DND-41 (cell line): Measurements from ENCODE around the gene PLK5.

Experiments
- ATAC-seq: fragments of 200-7000 bp; cut with Tn5 transposase; 3 replicates; pipeline ENCODE4 v1.9.1; 2021; ENCODE audit warnings: low read depth; ENCODE audit not compliant: insufficient read depth
- DNase-seq: peaks from one replicate; pipeline ENCODE4 v3.0.0-alpha.2; 2020
- H2AFZ ChIP-seq: 2 replicates; pipeline ENCODE4 v1.6.0; 2012; ENCODE audit warnings: low read depth, low read length
- H3K27ac ChIP-seq: 2 replicates; pipeline ENCODE4 v1.5.1; 2012; ENCODE audit warnings: low read length, inconsistent platforms
- H3K27me3 ChIP-seq: fragments of 200-600 bp; sonication (generic); 2 replicates; pipeline ENCODE4 v1.6.0; 2012; ENCODE audit warnings: low read length, mild to moderate bottlenecking, inconsistent platforms; ENCODE audit not compliant: insufficient read depth, poor library complexity
- H3K36me3 ChIP-seq: 2 replicates; pipeline ENCODE4 v1.5.1; 2012; ENCODE audit warnings: low read length, inconsistent platforms; ENCODE audit not compliant: insufficient read depth
- H3K4me1 ChIP-seq: 2 replicates; pipeline ENCODE4 v1.5.1; 2012; ENCODE audit warnings: mild to moderate bottlenecking, low read length; ENCODE audit not compliant: insufficient read depth
- H3K4me2 ChIP-seq: 2 replicates; pipeline ENCODE4 v1.6.0; 2012; ENCODE audit warnings: mild to moderate bottlenecking, moderate library complexity, low read length, inconsistent platforms; ENCODE audit not compliant: insufficient read depth
- H3K4me3 ChIP-seq, 2 experiments: fragments of 200-600 bp in 1 of 2; shearing (Covaris generic) in 1 of 2; 2 replicates each; pipeline ENCODE4 v1.5.1; 2012 to 2016; ENCODE audit warnings: inconsistent platforms in 2 of 2, low read length in 2 of 2, mild to moderate bottlenecking in 2 of 2, low read depth in 1 of 2, moderate library complexity in 1 of 2
- H3K79me2 ChIP-seq: 2 replicates; pipeline ENCODE4 v1.6.0; 2012; ENCODE audit warnings: low read length, inconsistent platforms; ENCODE audit not compliant: insufficient read depth
- H3K9ac ChIP-seq: 2 replicates; pipeline ENCODE4 v1.6.0; 2012; ENCODE audit warnings: low read depth, mild to moderate bottlenecking, inconsistent platforms, low read length, moderate library complexity
- H3K9me3 ChIP-seq: 2 replicates; pipeline ENCODE4 v1.5.1; 2012; ENCODE audit warnings: low read length, moderate library complexity, mild to moderate bottlenecking, inconsistent platforms; ENCODE audit not compliant: insufficient read depth, severe bottlenecking
- H4K20me1 ChIP-seq: 2 replicates; pipeline ENCODE4 v1.6.0; 2012; ENCODE audit warnings: low read length; ENCODE audit not compliant: insufficient read depth
- CTCF ChIP-seq: IDR thresholded peaks from 2 replicates; pipeline ENCODE4 v1.5.1; 2012; ENCODE audit warnings: borderline replicate concordance, low read length, moderate library complexity, mild to moderate bottlenecking; ENCODE audit not compliant: poor library complexity, severe bottlenecking; ENCODE audit errors: extremely low read depth
- EZH2 ChIP-seq: IDR thresholded peaks from 3 replicates; pipeline ENCODE4 v1.6.1; 2012; ENCODE audit warnings: borderline replicate concordance, low read depth, mild to moderate bottlenecking, moderate library complexity, low read length, inconsistent platforms; ENCODE audit not compliant: severe bottlenecking

PLK5 gene

GRCh38 chr19:1491849-1492170, 32.1 kb upstream of the PLK5 start:
- H3K79me2 ChIP-seq = no peaks in the 10 kb centered on the region
- no peak overlapping the region for H3K27ac ChIP-seq
- TF ChIP-seq CTCF (no peak), EZH2 (no peak)
- H3K4me2 ChIP-seq = peak overlapping the region; percentile 84
- no peaks in the 10 kb centered on the region for H3K9me3 ChIP-seq
- H2AFZ ChIP-seq = no peak overlapping the region
- H3K4me1 ChIP-seq = peaks cover 29% of the 10 kb centered on the region
- H3K27me3 ChIP-seq = no peaks in the 10 kb centered on the region
- DNase-seq (no peak), ATAC-seq (no peak)
- no peaks in the 10 kb centered on the region for H4K20me1 ChIP-seq
- H3K4me3 ChIP-seq = no peak overlapping the region
- no peaks in the 10 kb centered on the region for H3K36me3 ChIP-seq
- H3K9ac ChIP-seq = no peak overlapping the region

GRCh38 chr19:1492474-1493006, 31.3 kb upstream of the PLK5 start:
- Histone ChIP-seq H3K79me2 (no peaks in the 10 kb centered on the region), H4K20me1 (no peaks in the 10 kb centered on the region), H3K4me3 (no peak overlapping the region), H3K9me3 (no peaks in the 10 kb centered on the region), H2AFZ (no peak overlapping the region), H3K27ac (no peak overlapping the region), H3K27me3 (no peaks in the 10 kb centered on the region), H3K9ac (no peak overlapping the region), H3K4me2 (no peak overlapping the region), H3K36me3 (no peaks in the 10 kb centered on the region), H3K4me1 (peaks cover 29% of the 10 kb centered on the region)
- DNase-seq (no peak), ATAC-seq (no peak)
- TF ChIP-seq CTCF (no peak), EZH2 (no peak)

GRCh38 chr19:1494115-1494815, 29.6 kb upstream of the PLK5 start:
- Histone ChIP-seq H3K4me2 (no peak overlapping the region), H3K4me1 (peaks cover 22% of the 10 kb centered on the region), H3K27ac (no peak overlapping the region), H2AFZ (no peak overlapping the region), H3K9ac (no peak overlapping the region), H3K36me3 (no peaks in the 10 kb centered on the region), H3K79me2 (no peaks in the 10 kb centered on the region), H3K27me3 (no peaks in the 10 kb centered on the region), H3K9me3 (no peaks in the 10 kb centered on the region), H3K4me3 (no peak overlapping the region), H4K20me1 (no peaks in the 10 kb centered on the region)
- no peak for TF ChIP-seq EZH2
- no peak for TF ChIP-seq CTCF
- DNase-seq = no peak
- no peak for ATAC-seq
